ENCODE measurements around the gene TSSK1B. TPM values are rescaled to one million over a fixed set of nuclear protein-coding genes. Genes with fewer than 3 reads are reported as not detected.
"Not testable (repeated sequence)": the region's sequence is repeated elsewhere in the genome, so short reads cannot be mapped to it uniquely, and the experiment has no call there.

Gene TSSK1B
- polyA plus RNA-seq, 3 donors: not detected

DNA sequence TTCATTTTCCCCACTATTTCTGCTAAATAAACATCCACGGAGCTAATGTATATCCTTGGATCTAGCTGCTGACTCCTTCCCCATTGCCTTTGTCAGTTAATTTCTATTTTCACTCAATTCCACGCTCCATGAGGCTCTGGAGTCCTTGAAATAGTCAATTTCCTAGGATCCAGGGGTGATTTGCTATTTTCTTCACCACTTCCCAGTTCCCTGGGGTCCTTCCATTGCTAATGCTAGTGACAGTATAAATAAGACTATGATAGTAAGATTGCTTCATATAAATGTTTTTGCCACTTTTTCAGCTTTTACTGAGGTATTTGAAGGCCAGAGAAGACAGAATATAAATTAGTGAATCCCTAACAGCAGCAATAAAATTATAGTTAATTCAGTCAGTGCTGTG lies 13.1 kb downstream of the TSSK1B start:
- 85 to 87% (median 87%) methylated on average over 2 of the region's 2 CpGs for WGBS, 3 donors
- H3K27ac ChIP-seq (ENCODE audit: low read depth, low read length): no peak overlapping the region

DNA sequence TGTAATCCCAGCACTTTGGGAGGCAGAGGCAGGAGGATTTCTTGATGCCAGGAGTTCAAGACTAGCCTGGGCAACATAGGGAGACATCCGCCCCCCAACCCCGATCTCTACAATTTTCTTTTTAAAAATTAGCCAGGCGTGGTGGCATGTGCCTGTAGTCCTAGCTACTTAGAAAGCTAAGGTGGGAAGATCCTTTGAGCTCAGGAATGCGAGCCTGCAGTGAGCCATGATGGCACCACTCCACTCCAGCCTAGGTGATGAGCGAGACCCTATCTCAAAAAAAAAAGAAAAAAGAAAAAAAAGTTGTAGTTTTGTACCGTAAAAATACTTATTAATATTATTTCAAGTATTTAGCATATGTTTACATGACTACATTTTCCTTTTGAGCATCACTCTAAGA lies 29.3 kb downstream of the TSSK1B start:
- H3K27ac ChIP-seq (ENCODE audit: low read depth, low read length): no peak overlapping the region
- whole genome bisulfite sequencing, 3 donors: 79 to 93% (median 92%) methylated on average over 6 of the region's 6 CpGs

GRCh38 chr5:113404269-113404668 lies 30.5 kb downstream of the TSSK1B start:
- WGBS, 3 donors: 66 to 80% (median 69%) methylated on average over 2 of the region's 2 CpGs
- H3K27ac ChIP-seq (ENCODE audit: low read depth, low read length): no peak overlapping the region

GRCh38 chr5:113397986-113398385 lies 36.8 kb downstream of the TSSK1B start:
- WGBS, 3 donors: 74 to 89% (median 81%) methylated on average over 4 of the region's 4 CpGs
- not testable (repeated sequence) for H3K27ac ChIP-seq (ENCODE audit: low read depth, low read length)

DNA sequence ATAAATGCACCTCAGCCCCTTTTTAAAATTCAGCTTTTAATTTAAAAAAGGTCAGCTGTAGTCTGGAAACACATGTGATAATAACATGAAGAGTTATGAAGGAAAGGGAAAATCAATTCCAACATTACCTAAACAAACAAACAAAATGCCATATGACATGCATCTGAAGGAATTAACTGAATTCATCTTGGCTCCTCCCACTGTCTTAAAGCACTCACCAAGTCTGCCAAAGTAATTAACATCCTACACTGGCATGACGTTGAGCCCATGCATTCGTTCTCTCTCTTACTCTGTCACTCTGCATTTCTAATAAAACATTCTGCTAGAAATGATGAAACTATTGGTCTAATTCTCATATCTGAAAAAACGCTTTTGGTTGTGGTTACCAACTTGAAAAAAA lies 37.7 kb downstream of the TSSK1B start:
- no peak overlapping the region for H3K27ac ChIP-seq (ENCODE audit: low read depth, low read length)
- WGBS, 3 donors: 68 to 80% (median 72%) methylated on average over 3 of the region's 3 CpGs

DNA sequence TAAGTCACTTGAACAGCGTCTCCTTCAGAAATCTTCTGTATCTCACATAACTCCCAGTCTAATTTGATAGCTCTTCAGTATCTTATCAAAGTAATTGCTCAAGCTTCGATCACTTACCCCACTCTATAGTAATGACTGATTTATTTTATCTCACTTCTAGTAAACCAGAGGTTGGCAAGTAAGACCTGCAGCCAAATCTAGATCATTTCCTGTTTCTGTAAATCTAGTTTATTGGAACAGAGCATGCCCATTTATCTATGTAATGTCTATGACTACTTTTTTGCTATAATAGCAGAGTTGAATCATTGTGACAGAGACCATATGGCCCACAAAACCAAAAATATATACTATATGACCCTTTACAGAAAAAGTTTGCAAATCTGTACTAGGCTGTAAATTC lies 40.1 kb downstream of the TSSK1B start:
- H3K27ac ChIP-seq (ENCODE audit: low read depth, low read length): no peak overlapping the region
- 73 to 90% (median 86%) methylated on average over 2 of the region's 2 CpGs for WGBS, 3 donors

DNA sequence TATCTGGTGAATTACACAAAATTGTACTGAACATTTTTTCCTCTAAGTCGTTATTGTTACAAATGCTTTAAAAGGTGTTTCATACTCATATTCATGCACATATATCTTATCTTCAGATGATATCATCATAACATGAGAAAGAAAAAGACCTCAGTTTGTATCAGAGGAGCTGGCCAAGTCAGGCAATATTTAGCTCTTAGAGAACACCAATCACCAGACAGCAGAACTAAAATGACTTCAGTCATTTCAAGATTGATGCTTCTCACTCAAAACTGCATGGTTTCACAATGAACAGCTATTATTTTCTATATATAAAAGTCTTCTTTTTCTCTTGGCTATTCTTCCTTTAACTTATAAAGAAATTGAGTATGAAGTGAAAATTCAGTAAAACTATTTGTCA lies 44.6 kb downstream of the TSSK1B start:
- no peak overlapping the region for H3K27ac ChIP-seq (ENCODE audit: low read depth, low read length)
- WGBS, 3 donors: 76 to 87% (median 82%) methylated on average over 1 of the region's 1 CpG

DNA sequence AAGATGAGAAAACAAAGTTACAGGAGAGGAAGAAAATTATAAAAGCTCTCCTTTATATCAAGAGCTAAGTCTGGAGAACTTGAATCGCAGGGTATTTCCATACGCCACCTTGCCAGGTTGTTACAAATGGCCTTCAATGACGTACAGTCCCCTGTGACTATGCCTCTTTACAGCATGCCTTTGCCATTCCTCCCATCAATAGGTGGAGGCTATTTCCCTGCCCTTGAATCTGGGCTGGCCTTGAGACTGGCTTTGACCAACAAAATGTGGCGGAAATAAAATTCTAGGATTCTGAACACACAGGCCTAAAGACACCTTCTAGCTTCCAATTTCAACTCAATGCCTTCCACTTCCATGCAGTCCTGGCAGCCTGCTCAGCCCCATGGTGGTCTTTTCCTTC lies 45.7 kb downstream of the TSSK1B start:
- 91 to 97% (median 95%) methylated on average over 4 of the region's 4 CpGs for WGBS, 3 donors
- no peak overlapping the region for H3K27ac ChIP-seq (ENCODE audit: low read depth, low read length)

DNA sequence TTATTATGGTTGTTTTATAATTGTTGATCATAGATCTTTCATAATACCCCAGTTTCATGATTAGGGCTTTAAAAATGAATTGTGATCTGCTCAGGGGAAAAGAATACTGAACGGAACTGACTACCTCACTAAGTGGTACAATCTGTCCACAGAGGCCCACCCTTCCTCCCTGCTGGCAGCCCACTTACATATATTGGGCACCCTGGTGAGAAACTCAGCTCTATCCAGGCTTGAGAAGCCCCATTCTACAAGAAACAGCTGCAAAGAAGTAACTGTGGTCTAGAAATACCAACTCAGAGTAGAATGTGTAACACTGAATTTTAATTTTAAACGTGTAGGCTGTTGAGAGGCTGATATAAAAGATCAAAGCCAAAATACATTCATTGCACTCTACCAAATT lies 46.9 kb downstream of the TSSK1B start:
- no peak overlapping the region for H3K27ac ChIP-seq (ENCODE audit: low read depth, low read length)
- WGBS, 3 donors: 84 to 87% (median 84%) methylated on average over 2 of the region's 2 CpGs

GRCh38 chr5:113384782-113385285 lies 50.0 kb downstream of the TSSK1B start:
- 62 to 81% (median 65%) methylated on average over 4 of the region's 4 CpGs for WGBS, 3 donors
- no peak overlapping the region for H3K27ac ChIP-seq (ENCODE audit: low read depth, low read length)

DNA sequence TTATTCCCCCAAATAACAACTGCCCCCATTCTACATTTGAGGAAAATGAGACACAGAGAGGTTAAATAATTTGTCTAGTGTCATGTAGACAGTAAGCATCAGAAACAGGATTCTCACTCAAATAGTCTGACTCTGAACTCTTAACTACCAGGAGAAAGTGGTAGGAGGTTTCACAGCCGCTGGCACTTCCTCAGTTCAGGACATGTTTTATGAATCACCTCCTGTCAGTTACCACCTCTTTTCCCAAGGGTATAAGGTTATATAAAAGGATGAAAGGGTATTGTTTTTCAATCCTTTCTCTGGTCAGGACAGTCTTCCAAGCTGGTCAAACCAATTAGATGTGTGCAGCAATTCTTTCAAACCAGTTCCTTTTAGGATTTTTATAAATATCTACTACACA lies 52.1 kb downstream of the TSSK1B start:
- no peak overlapping the region for H3K27ac ChIP-seq (ENCODE audit: low read depth, low read length)
- 39 to 75% (median 66%) methylated on average over 1 of the region's 1 CpG for WGBS, 3 donors

Other genes with a start within 250 kb of the TSSK1B start
- 1 to 10 TPM; 2.2 to 8.0 (median 8.0) TPM for gene MCC, start 53.5 kb upstream of the TSSK1B start, polyA plus RNA-seq
- gene YTHDC2, start 78.7 kb upstream of the TSSK1B start, polyA plus RNA-seq: 1 to 10 TPM; 5.0 to 8.8 (median 7.0) TPM